ENCODE results near the gene DNAJA4.

- TF ChIP-seq POLR2A (IDR thresholded peaks at IDR 0.05; ENCODE audit: low read depth, low read length) (no peak), POLR2AphosphoS5 (IDR thresholded peaks at IDR 0.05; ENCODE audit: low read depth, low read length) (no peak), TAF1 (IDR thresholded peaks at IDR 0.05; ENCODE audit: borderline replicate concordance, low read depth, low read length) (no peak)
Measured at GRCh38 chr15:78225783-78226541, 38.4 kb upstream of the DNAJA4 start.
